Uterus (tissue), 2 donors: ENCODE data around the gene BOD1.

Experiments used
- CTCF ChIP-seq, 4 experiments: fragments of 200-600 bp in 2 of 4; fragments of 450-650 bp in 2 of 4; sonication (generic) in 2 of 4; IDR thresholded peaks; one replicate each; pipeline ENCODE4 v1.5.1; 2016 to 2019; ENCODE audit warnings: antibody characterized with exemption in 4 of 4, mild to moderate bottlenecking in 2 of 4, moderate library complexity in 1 of 4
- POLR2A ChIP-seq, 2 donors: fragments of 450-650 bp; IDR thresholded peaks; one replicate each; pipeline ENCODE4 v1.6.1; 2016; ENCODE audit warnings: antibody characterized with exemption in 2 of 2, mild to moderate bottlenecking in 1 of 2, moderate library complexity in 1 of 2

GRCh38 chr5:173577817-173578216 lies 38.6 kb downstream of the BOD1 start:
- TF ChIP-seq POLR2A (IDR thresholded peaks at IDR 0.05) (no peak), CTCF (IDR thresholded peaks at IDR 0.05) (no peak)
